HEK293T (cell line): Measurements from ENCODE around the gene TRIM63.

Source experiments
- CTCF ChIA-PET: fragments of 350-600 bp; formaldehyde crosslinking; extraction: SDS; loops from one replicate; lab custom pipeline; 2021; ENCODE audit warnings: antibody characterized with exemption, inconsistent platforms; lab: Yijun Ruan, JAX
- POLR2A ChIA-PET: fragments of 350-600 bp; formaldehyde crosslinking; extraction: SDS; loops from one replicate; lab custom pipeline; 2020; ENCODE audit warnings: antibody characterized with exemption, inconsistent platforms; lab: Yijun Ruan, JAX
- DNase-seq: peaks from one replicate; pipeline ENCODE4 v3.0.0; 2012; ENCODE audit warnings: mixed read lengths; ENCODE audit errors: extremely low spot score
- ARNT ChIP-seq: fragments of 450-650 bp; IDR thresholded peaks from 2 replicates; pipeline ENCODE4 v1.6.1; 2017; ENCODE audit warnings: mild to moderate bottlenecking
- BHLHE40 ChIP-seq: fragments of 450-650 bp; IDR thresholded peaks from 2 replicates; pipeline ENCODE4 v1.6.1; 2016; ENCODE audit warnings: mild to moderate bottlenecking, moderate library complexity, borderline replicate concordance
- CTBP1 ChIP-seq: fragments of 450-650 bp; IDR thresholded peaks from 2 replicates; pipeline ENCODE4 v1.6.1; 2016; ENCODE audit warnings: borderline replicate concordance
- ELF4 ChIP-seq: fragments of 450-650 bp; IDR thresholded peaks from 2 replicates; pipeline ENCODE4 v1.6.1; 2017; ENCODE audit warnings: antibody characterized with exemption
- FOXA1 ChIP-seq: fragments of 450-650 bp; IDR thresholded peaks from 2 replicates; pipeline ENCODE4 v1.6.1; 2016; ENCODE audit warnings: mild to moderate bottlenecking
- FOXK2 ChIP-seq: fragments of 450-650 bp; IDR thresholded peaks from 2 replicates; pipeline ENCODE4 v1.6.1; 2016; ENCODE audit warnings: mild to moderate bottlenecking
- FOXM1 ChIP-seq: fragments of 450-650 bp; IDR thresholded peaks from 2 replicates; pipeline ENCODE4 v1.6.1; 2017; ENCODE audit warnings: mild to moderate bottlenecking, borderline replicate concordance
- HDGF ChIP-seq: fragments of 450-650 bp; IDR thresholded peaks from 2 replicates; pipeline ENCODE4 v1.6.1; 2017; ENCODE audit warnings: antibody characterized with exemption, borderline replicate concordance
- L3MBTL2 ChIP-seq: fragments of 450-650 bp; conservative IDR thresholded peaks from 2 replicates; pipeline ENCODE4 v1.6.1; 2016; ENCODE audit warnings: mild to moderate bottlenecking
- LEF1 ChIP-seq: fragments of 450-650 bp; IDR thresholded peaks from 2 replicates; pipeline ENCODE4 v1.6.1; 2017; ENCODE audit warnings: mild to moderate bottlenecking, borderline replicate concordance
- NFRKB ChIP-seq: fragments of 450-650 bp; IDR thresholded peaks from 2 replicates; pipeline ENCODE4 v1.6.1; 2016; ENCODE audit warnings: mild to moderate bottlenecking, moderate library complexity
- SP1 ChIP-seq: fragments of 450-650 bp; IDR thresholded peaks from 2 replicates; pipeline ENCODE4 v1.6.1; 2017
- SUZ12 ChIP-seq: fragments of 450-650 bp; IDR thresholded peaks from 2 replicates; pipeline ENCODE4 v1.6.1; 2016; ENCODE audit warnings: mild to moderate bottlenecking
- TARDBP ChIP-seq: fragments of 450-650 bp; IDR thresholded peaks from 2 replicates; pipeline ENCODE4 v1.6.1; 2016
- ZNF384 ChIP-seq: fragments of 450-650 bp; IDR thresholded peaks from 2 replicates; pipeline ENCODE4 v1.6.1; 2016
- TF ChIP-seq, protein P1 (sequence below): fragments of 450-650 bp; IDR thresholded peaks from 2 replicates; pipeline ENCODE4 v1.6.1; 2016

TRIM63 gene

DNA sequence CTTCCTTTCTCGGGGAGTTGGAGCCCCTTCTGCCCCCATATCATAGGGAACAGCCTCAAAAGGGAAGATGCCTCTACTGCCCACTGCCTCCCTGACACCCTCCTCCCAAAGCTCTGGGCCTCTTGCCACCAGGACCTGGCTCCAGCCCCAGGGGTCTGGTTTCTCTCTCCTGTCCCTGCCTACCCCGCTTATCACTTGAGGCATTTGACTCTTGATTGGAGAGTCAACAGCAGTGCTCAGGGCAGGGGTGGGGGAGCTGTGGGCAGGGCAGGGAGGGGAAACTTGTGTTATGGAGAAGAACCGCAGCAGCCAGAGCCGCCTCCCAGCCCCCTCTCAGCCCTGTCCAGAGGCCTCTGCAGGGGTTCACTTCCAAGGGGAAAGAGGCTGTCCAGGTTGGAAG lies 573 bp downstream of the TRIM63 start:
- DNase-seq, result no peak
- TF ChIP-seq SUZ12 (no peak), FOXM1 (no peak), ELF4 (no peak), BHLHE40 (no peak), HDGF (no peak), NFRKB (no peak)
- CTCF ChIA-PET, result no interaction called here
- POLR2A ChIA-PET, result no interaction called here

DNA sequence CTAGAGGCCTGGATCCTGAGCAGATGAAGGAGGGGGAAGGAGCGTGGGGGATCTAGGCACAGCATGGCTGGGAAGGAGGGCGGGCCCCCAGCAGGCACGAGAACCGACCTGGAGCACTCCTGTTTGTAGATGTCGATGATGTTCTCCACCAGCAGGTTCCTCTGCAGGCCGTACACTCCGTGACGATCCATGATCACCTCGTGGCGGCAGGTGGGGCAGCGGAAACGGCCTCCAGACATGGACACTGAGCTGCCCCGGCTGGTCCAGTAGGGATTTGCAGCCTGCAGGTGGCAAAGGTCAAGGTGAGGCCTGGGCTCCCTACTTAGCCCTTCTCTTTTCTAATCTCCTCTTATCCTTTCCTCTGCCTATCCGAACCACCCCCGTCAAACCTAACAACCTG lies 1.3 kb downstream of the TRIM63 start:
- POLR2A ChIA-PET, result no interaction called here

DNA sequence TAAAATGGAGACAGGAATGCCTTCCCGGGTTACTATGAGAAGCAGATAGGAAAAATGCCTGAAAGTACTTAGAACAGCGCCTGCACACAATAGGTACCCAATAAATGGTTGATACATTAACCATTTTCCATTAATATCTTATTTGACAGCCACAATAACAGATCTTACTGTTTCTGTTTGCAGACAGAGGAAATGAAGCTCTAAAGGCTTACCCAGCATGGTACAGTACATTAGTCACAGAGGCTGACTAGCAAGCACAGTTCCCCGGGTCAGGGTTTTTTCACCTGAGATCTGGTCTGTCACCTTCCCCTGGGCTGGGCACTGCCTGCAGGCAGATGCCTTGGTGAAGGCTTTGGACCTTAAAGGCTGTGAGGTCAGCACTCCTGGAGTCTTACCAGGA lies 2.9 kb downstream of the TRIM63 start:
- DNase-seq, result no peak
- ChIA-PET POLR2A (no interaction called here), CTCF (no interaction called here)
- TF ChIP-seq FOXA1, result no peak
- TF ChIP-seq L3MBTL2, result no peak
- TF ChIP-seq ELF4, result no peak
- TF ChIP-seq SP1, result no peak
- TF ChIP-seq TARDBP, result no peak
- TF ChIP-seq ARNT, result no peak
- TF ChIP-seq NFRKB, result no peak
- TF ChIP-seq LEF1, result no peak
- TF ChIP-seq SUZ12, result no peak
- TF ChIP-seq, protein P1, sequence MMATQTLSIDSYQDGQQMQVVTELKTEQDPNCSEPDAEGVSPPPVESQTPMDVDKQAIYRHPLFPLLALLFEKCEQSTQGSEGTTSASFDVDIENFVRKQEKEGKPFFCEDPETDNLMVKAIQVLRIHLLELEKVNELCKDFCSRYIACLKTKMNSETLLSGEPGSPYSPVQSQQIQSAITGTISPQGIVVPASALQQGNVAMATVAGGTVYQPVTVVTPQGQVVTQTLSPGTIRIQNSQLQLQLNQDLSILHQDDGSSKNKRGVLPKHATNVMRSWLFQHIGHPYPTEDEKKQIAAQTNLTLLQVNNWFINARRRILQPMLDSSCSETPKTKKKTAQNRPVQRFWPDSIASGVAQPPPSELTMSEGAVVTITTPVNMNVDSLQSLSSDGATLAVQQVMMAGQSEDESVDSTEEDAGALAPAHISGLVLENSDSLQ, result no peak
- no peak for TF ChIP-seq HDGF
- TF ChIP-seq CTBP1, result no peak

More for the DNA sequence above, 1.3 kb downstream of the TRIM63 start:
- no peak for TF ChIP-seq SUZ12
- DNase-seq, result no peak
- CTCF ChIA-PET, result interaction anchor here (1.2 kb wide), 1 partner anchor 31 kb away, joined by 3 read pairs; no protein-coding TSS in a partner anchor

DNA sequence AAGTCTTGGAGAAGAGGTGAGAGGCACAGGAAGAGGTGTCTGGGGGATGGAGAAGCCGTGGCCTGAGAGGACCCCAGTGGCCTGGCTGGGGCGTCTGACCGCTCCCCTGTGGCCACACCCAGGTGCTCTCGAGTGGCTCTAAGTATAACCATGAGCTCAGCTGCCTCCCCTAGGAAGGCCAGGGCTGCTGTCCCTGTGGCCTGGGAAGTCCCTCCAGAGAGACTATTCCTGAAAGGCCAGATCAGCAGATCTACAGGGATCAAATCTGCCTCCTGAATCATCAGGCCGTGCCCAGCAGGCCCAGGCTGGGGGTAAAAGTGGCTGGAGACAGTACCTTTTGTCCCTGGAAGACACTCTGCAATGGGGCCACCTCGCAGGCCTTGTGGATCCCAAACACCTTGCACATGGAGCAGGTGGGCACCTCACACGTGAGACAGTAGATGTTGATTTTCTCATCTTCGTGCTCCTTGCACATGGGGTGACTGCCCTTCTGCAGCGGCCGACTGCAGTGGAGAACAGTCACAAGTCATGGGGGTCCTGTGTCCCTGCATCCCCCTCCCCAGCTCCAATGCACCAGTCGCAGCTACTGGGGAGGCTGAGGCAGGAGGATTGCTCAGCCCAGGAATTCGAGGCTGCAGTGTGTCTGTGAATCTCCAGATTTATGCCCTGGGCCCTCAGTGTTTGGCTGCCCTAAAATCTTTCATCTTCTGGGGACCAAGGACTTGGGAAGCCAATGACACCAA lies 6.4 kb downstream of the TRIM63 start:
- TF ChIP-seq L3MBTL2, result no peak
- TF ChIP-seq FOXK2, result no peak
- no peak for TF ChIP-seq ELF4
- TF ChIP-seq TARDBP, result no peak
- TF ChIP-seq FOXA1, result no peak
- TF ChIP-seq HDGF, result no peak
- no peak for TF ChIP-seq SP1
- no peak for TF ChIP-seq BHLHE40
- TF ChIP-seq CTBP1, result no peak
- CTCF ChIA-PET, result no interaction called here
- DNase-seq, result no peak
- POLR2A ChIA-PET, result no interaction called here

DNA sequence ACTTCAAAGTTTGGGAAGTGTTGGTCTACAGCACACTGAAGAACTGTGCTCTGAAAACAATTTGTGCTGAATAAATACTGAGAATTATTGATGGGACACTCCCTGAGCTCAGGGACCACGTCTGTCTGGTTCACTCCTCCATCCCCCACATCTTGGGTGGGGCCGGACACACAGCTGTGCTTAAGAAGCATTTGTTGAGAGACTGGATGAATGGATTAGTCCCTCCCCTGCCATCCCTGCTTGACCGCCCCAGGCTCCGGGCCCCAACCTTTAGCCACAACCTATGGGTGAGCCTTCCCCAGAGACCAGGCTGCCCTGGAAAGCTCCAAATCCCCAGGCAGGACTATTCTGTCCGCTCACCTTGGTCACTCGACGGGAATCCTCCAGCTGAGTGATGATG lies 7.5 kb downstream of the TRIM63 start:
- no peak for DNase-seq
- no peak for TF ChIP-seq ZNF384
- no peak for TF ChIP-seq ARNT
- no peak for TF ChIP-seq NFRKB
- no peak for TF ChIP-seq HDGF
- TF ChIP-seq LEF1, result no peak
- no peak for TF ChIP-seq CTBP1
- no peak for TF ChIP-seq FOXA1
- TF ChIP-seq TARDBP, result no peak
- TF ChIP-seq, protein P1, result no peak
- POLR2A ChIA-PET, result interaction anchor here (1.6 kb wide), 1 partner anchor 14 kb away, joined by 4 read pairs; the partner anchor contains the start of gene SLC30A2
- CTCF ChIA-PET, result no interaction called here

DNA sequence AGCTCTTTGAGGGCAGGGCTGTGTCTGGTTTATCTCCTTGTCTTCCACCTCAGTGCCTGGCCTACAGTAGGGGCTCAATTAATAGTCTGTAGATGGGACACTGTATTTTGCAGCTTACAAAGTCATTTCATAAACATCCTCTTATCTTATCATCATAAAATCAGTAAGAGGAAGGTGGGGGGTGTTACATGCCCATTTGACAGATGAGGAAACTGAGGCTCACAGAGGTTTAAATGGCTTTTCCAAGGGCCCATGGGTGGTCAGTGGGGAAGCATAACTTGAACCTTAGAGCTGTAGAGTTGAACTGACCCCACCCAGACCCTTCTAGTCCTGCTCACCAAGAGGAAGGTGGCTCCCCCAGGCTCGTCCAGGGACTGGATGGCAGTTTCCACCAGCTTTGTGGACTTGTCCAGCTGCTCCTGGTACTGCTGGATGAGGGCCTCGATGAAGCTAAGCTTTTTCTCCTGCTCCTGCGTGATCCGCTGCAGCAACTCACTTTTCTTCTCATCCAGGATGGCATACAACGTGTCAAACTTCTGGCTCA lies 9.3 kb downstream of the TRIM63 start:
- ChIA-PET POLR2A (interaction anchor here (1.2 kb wide), 1 partner anchor 176 kb away, joined by 5 read pairs; the partner anchor contains the start of gene CEP85), CTCF (no interaction called here)
- TF ChIP-seq FOXK2 (no peak), SUZ12 (no peak), LEF1 (no peak), NFRKB (no peak)
- TF ChIP-seq, protein P1, result no peak
- no peak for DNase-seq

DNA sequence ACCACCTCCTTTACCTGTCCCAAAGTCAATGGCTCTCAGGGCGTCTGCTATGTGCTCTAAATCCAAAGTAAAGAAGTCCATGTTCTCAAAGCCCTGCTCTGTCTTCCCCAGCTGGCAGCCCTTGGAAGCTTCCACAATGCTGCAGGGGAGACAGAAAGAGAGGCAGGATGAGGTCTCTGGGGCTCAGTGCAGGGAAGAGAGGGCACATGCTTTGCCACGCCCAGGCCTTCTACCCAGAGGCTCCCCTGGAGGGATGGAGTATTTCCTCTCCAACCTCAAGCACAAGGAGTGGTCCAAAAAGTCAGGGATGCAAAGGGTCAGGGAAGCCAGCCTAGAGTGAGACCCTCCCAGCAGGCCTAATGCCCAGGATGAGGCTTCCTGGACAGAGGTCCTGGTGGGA lies 10.2 kb downstream of the TRIM63 start:
- DNase-seq, result no peak
- ChIA-PET POLR2A (no interaction called here), CTCF (no interaction called here)
- TF ChIP-seq TARDBP, result no peak
- TF ChIP-seq FOXM1, result no peak
- TF ChIP-seq FOXK2, result no peak
- TF ChIP-seq FOXA1, result no peak
- TF ChIP-seq CTBP1, result no peak
- no peak for TF ChIP-seq NFRKB
- TF ChIP-seq BHLHE40, result no peak
- TF ChIP-seq SUZ12, result no peak
